DOHH2 (cell line): Measurements from ENCODE around the gene SOX18.

ENCODE experiments used
- CTCF ChIP-seq: fragments of 200-600 bp; sonication (generic); IDR thresholded peaks from one replicate; pipeline ENCODE4 v1.5.1; 2014; ENCODE audit warnings: antibody characterized with exemption, mild to moderate bottlenecking, low read depth, low read length; ENCODE audit not compliant: poor library complexity, severe bottlenecking
- EZH2phosphoT487 ChIP-seq: fragments of 200-600 bp; sonication (generic); IDR thresholded peaks from 2 replicates; pipeline ENCODE4 v1.6.1; 2017; ENCODE audit warnings: borderline replicate concordance, mild to moderate bottlenecking, antibody characterized with exemption, low read length, moderate library complexity, mixed read lengths

GRCh38 chr20:64037199-64037497 is 12.3 kb downstream of the SOX18 start:
- TF ChIP-seq CTCF (no peak), EZH2phosphoT487 (no peak)
